DOHH2 (cell line): ENCODE results near the gene LAPTM5.

ENCODE experiments used
- H3F3A ChIP-seq: fragments of 200-600 bp; sonication (generic), shearing (Covaris generic); 2 replicates; pipeline ENCODE4 v1.6.0; 2016; ENCODE audit warnings: antibody characterized with exemption, mild to moderate bottlenecking; ENCODE audit not compliant: control insufficient read depth, insufficient read depth
- H3K27ac ChIP-seq: fragments of 200-600 bp; sonication (generic); 2 replicates; pipeline ENCODE4 v1.5.1; 2014; ENCODE audit warnings: low read depth, mild to moderate bottlenecking, low read length, moderate library complexity
- H3K27me3 ChIP-seq: fragments of 200-600 bp; sonication (generic); 2 replicates; pipeline ENCODE4 v1.6.1; 2014; ENCODE audit warnings: mild to moderate bottlenecking, low read length, mixed read lengths; ENCODE audit not compliant: control insufficient read depth
- H3K36me3 ChIP-seq: fragments of 200-600 bp; sonication (generic); 2 replicates; pipeline ENCODE4 v1.6.1; 2014; ENCODE audit warnings: mild to moderate bottlenecking, low read length, moderate library complexity, mixed read lengths; ENCODE audit not compliant: control insufficient read depth
- H3K4me1 ChIP-seq: fragments of 200-600 bp; sonication (generic); 2 replicates; pipeline ENCODE4 v1.6.1; 2014; ENCODE audit warnings: mild to moderate bottlenecking, low read length, mixed read lengths; ENCODE audit not compliant: control insufficient read depth
- H3K4me2 ChIP-seq: fragments of 200-600 bp; sonication (generic); 2 replicates; pipeline ENCODE4 v1.6.0; 2014; ENCODE audit warnings: mild to moderate bottlenecking, low read length, moderate library complexity
- H3K4me3 ChIP-seq: fragments of 200-600 bp; sonication (generic); 2 replicates; pipeline ENCODE4 v1.5.1; 2014; ENCODE audit warnings: mild to moderate bottlenecking, low read length, mixed read lengths
- H3K79me2 ChIP-seq: fragments of 200-600 bp; sonication (generic); 2 replicates; pipeline ENCODE4 v1.6.1; 2014; ENCODE audit warnings: mild to moderate bottlenecking, low read length, mixed read lengths; ENCODE audit not compliant: control insufficient read depth
- H3K9me2 ChIP-seq: fragments of 200-600 bp; sonication (generic); replicated peaks from 2 replicates; pipeline ENCODE4 v1.6.1; 2014; ENCODE audit warnings: mild to moderate bottlenecking, low read length, mixed read lengths; ENCODE audit not compliant: control insufficient read depth
- H3K9me3 ChIP-seq: fragments of 200-600 bp; sonication (generic); 2 replicates; pipeline ENCODE4 v1.6.1; 2014; ENCODE audit warnings: antibody characterized with exemption, low read length, mixed read lengths; ENCODE audit not compliant: control insufficient read depth, insufficient read depth
- H4K20me1 ChIP-seq: fragments of 200-600 bp; sonication (generic); 2 replicates; pipeline ENCODE4 v1.6.0; 2014; ENCODE audit warnings: low read depth, mild to moderate bottlenecking, antibody characterized with exemption, low read length, moderate library complexity; ENCODE audit not compliant: control insufficient read depth, insufficient read depth
- EZH2phosphoT487 ChIP-seq: fragments of 200-600 bp; sonication (generic); IDR thresholded peaks from 2 replicates; pipeline ENCODE4 v1.6.1; 2017; ENCODE audit warnings: borderline replicate concordance, mild to moderate bottlenecking, antibody characterized with exemption, low read length, moderate library complexity, mixed read lengths
- TF ChIP-seq, protein P1 (sequence below): fragments of 200-600 bp; sonication (generic); IDR thresholded peaks from one replicate; pipeline ENCODE4 v1.5.1; 2014; ENCODE audit warnings: antibody characterized with exemption, mild to moderate bottlenecking, low read depth, low read length; ENCODE audit not compliant: poor library complexity, severe bottlenecking

Gene LAPTM5

DNA sequence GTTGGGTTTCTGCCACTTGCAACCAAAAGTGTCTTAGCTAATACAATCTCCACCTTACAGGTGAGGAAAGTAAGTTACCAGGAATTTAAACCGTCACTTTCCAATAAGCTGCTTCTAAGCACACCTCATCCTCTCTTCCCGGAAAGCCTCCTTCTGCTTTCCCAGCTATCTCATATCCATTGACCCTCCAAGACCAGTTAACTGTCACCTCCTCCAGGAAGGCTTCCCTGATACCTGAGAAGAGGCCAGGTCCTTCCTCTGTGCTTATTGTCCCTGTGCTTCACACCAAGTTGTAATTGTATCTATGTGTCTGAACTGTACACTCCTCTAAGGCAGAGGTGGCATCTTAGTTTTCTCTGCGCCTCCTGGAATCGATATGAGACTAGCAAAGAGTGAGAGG is 23.0 kb downstream of the LAPTM5 start:
- peaks cover 12% of the 10 kb centered on the region for H4K20me1 ChIP-seq

DNA sequence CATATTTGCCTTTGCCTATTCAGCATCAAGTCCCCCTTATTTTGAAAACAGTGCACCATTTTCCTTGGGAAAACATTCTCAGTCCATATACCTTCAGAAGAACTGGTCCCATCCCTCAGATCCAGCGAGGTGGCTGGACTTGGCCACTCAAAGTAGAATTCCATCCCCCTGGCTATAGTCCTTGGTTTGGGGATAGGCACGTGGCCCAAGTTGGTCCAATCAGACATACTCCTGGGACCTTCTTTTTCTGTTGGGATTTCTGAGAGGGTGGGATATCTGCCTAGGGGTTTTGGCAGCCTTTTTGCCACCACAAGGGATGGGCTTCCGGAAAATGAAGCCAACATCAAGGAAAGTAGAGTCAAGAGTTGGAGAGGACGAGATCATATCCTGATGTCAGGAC is 23.5 kb downstream of the LAPTM5 start:
- H3K79me2 ChIP-seq, result peaks cover 10% of the 10 kb centered on the region
- peaks cover 48% of the 10 kb centered on the region for H3K4me1 ChIP-seq
- H3K4me2 ChIP-seq, result no peak overlapping the region
- TF ChIP-seq, protein P1, sequence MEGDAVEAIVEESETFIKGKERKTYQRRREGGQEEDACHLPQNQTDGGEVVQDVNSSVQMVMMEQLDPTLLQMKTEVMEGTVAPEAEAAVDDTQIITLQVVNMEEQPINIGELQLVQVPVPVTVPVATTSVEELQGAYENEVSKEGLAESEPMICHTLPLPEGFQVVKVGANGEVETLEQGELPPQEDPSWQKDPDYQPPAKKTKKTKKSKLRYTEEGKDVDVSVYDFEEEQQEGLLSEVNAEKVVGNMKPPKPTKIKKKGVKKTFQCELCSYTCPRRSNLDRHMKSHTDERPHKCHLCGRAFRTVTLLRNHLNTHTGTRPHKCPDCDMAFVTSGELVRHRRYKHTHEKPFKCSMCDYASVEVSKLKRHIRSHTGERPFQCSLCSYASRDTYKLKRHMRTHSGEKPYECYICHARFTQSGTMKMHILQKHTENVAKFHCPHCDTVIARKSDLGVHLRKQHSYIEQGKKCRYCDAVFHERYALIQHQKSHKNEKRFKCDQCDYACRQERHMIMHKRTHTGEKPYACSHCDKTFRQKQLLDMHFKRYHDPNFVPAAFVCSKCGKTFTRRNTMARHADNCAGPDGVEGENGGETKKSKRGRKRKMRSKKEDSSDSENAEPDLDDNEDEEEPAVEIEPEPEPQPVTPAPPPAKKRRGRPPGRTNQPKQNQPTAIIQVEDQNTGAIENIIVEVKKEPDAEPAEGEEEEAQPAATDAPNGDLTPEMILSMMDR, result no peak
- no peak for TF ChIP-seq EZH2phosphoT487
- peaks cover 56% of the 10 kb centered on the region for H3F3A ChIP-seq
- H4K20me1 ChIP-seq, result peaks cover 8% of the 10 kb centered on the region
- H3K4me3 ChIP-seq, result no peak overlapping the region
- no peaks in the 10 kb centered on the region for H3K27me3 ChIP-seq
- no peak overlapping the region for H3K27ac ChIP-seq
- no peaks in the 10 kb centered on the region for H3K9me2 ChIP-seq
- peaks cover 68% of the 10 kb centered on the region for H3K36me3 ChIP-seq
- no peaks in the 10 kb centered on the region for H3K9me3 ChIP-seq

More for the DNA sequence above, 23.0 kb downstream of the LAPTM5 start:
- no peaks in the 10 kb centered on the region for H3K27me3 ChIP-seq
- no peak for TF ChIP-seq EZH2phosphoT487
- TF ChIP-seq, protein P1, result no peak
- peaks cover 56% of the 10 kb centered on the region for H3F3A ChIP-seq
- no peak overlapping the region for H3K27ac ChIP-seq
- peaks cover 14% of the 10 kb centered on the region for H3K79me2 ChIP-seq
- H3K9me2 ChIP-seq, result no peaks in the 10 kb centered on the region
- no peak overlapping the region for H3K4me3 ChIP-seq
- H3K9me3 ChIP-seq, result no peaks in the 10 kb centered on the region
- no peak overlapping the region for H3K4me2 ChIP-seq
- peaks cover 43% of the 10 kb centered on the region for H3K4me1 ChIP-seq
- peaks cover 73% of the 10 kb centered on the region for H3K36me3 ChIP-seq

DNA sequence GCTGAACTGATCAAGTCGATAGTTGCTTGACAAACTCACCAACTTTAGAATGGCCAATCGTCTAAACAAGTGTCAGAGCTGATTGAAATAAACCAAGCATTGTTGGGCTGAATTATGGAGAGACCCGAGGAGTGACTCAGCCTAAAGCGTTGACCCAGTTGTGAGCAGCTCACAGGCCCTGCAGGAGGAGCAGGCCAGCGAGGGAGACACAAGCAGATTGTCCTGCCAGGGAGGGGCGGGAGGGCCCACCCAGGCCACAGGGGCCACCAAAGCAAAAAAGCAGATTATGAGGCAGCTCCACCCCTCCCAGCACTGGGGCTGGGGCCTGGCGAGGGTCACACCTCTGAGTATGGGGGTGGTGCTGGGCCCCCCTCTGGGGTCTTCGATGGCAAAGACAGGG is 24.1 kb downstream of the LAPTM5 start:
- H3K79me2 ChIP-seq, result peaks cover 4% of the 10 kb centered on the region
- no peak overlapping the region for H3K4me2 ChIP-seq
- H3K36me3 ChIP-seq, result peaks cover 62% of the 10 kb centered on the region
- H3K27ac ChIP-seq, result no peak overlapping the region
- H3K4me1 ChIP-seq, result peaks cover 46% of the 10 kb centered on the region
- H3K4me3 ChIP-seq, result no peak overlapping the region
- no peaks in the 10 kb centered on the region for H3K9me2 ChIP-seq
- H3K9me3 ChIP-seq, result no peaks in the 10 kb centered on the region
- peaks cover 50% of the 10 kb centered on the region for H3F3A ChIP-seq
- H3K27me3 ChIP-seq, result no peaks in the 10 kb centered on the region
- peaks cover 5% of the 10 kb centered on the region for H4K20me1 ChIP-seq
- TF ChIP-seq EZH2phosphoT487, result no peak
- TF ChIP-seq, protein P1, result no peak
